HepG2 (cell line): ENCODE results near the gene MYOM1. TPM values are rescaled to one million over a fixed set of nuclear protein-coding genes. Genes with fewer than 3 reads are reported as not detected.

Source experiments
- ARNT2 ChIP-seq: sonication (generic); formaldehyde crosslinking; IDR thresholded peaks from 2 replicates; pipeline ENCODE4 v1.8.0; 2022; ENCODE audit warnings: mild to moderate bottlenecking, low read depth, missing genetic modification reagents, moderate library complexity
- KDM5A ChIP-seq: fragments of 200-600 bp; sonication (generic); IDR thresholded peaks from 2 replicates; pipeline ENCODE4 v1.7.0; 2018; ENCODE audit warnings: antibody characterized with exemption, mild to moderate bottlenecking, low read length, borderline replicate concordance
- MZF1 ChIP-seq: sonication (generic); formaldehyde crosslinking; IDR thresholded peaks from 2 replicates; pipeline ENCODE4 v1.8.1; 2023; ENCODE audit warnings: mild to moderate bottlenecking, missing genetic modification reagents, borderline replicate concordance
- NFIC ChIP-seq: IDR thresholded peaks from 2 replicates; pipeline ENCODE4 v1.6.1; 2012; ENCODE audit warnings: mild to moderate bottlenecking, low read length, inconsistent platforms
- NR2F6 ChIP-seq, 2 experiments: IDR thresholded peaks; 2 replicates each; pipeline ENCODE4 v1.6.1; 2016; ENCODE audit warnings: antibody characterized with exemption in 1 of 2, mild to moderate bottlenecking in 1 of 2
- PBX2 ChIP-seq: IDR thresholded peaks from 2 replicates; pipeline ENCODE4 v1.6.1; 2016; ENCODE audit warnings: control low read depth
- SMC3 ChIP-seq: IDR thresholded peaks from 2 replicates; pipeline ENCODE4 v1.6.1; 2011; ENCODE audit warnings: low read length, improper control_type of control experiment
- SOX13 ChIP-seq, 3 experiments: fragments of 450-650 bp in 1 of 3; sonication (generic) in 1 of 3; formaldehyde crosslinking in 1 of 3; IDR thresholded peaks in 2 of 3; conservative IDR thresholded peaks in 1 of 3; 2 replicates each; pipeline versions ENCODE4 v1.5.0 to v1.6.1; 2016 to 2020; ENCODE audit warnings: antibody characterized with exemption in 1 of 3, mild to moderate bottlenecking in 1 of 3, missing compliant biosample characterization in 1 of 3, missing genetic modification reagents in 1 of 3, moderate library complexity in 1 of 3
- SOX5 ChIP-seq: IDR thresholded peaks from 2 replicates; pipeline ENCODE4 v1.6.1; 2016; ENCODE audit warnings: borderline replicate concordance
- ZNF749 ChIP-seq: sonication (generic); formaldehyde crosslinking; IDR thresholded peaks from 2 replicates; pipeline ENCODE4 v1.8.0; 2022; ENCODE audit warnings: mild to moderate bottlenecking, missing genetic modification reagents, moderate library complexity, borderline replicate concordance
- ZNF768 ChIP-seq: sonication (generic); formaldehyde crosslinking; IDR thresholded peaks from 2 replicates; pipeline ENCODE4 v1.4.0; 2020; ENCODE audit warnings: missing genetic modification reagents
- ZNF777 ChIP-seq: sonication (generic); formaldehyde crosslinking; IDR thresholded peaks from 2 replicates; pipeline ENCODE4 v1.4.0; 2020; ENCODE audit warnings: missing genetic modification reagents
- ZSCAN21 ChIP-seq: sonication (generic); formaldehyde crosslinking; IDR thresholded peaks from 2 replicates; pipeline ENCODE4 v1.8.0; 2022; ENCODE audit warnings: mild to moderate bottlenecking, missing genetic modification reagents, moderate library complexity, borderline replicate concordance
- polyA plus RNA-seq, 8 experiments: library from polyadenylated mRNA; depleted of rRNA in 3 of 8; stranded (reverse) in 7 of 8; unstranded in 1 of 8; fragments of >200 nt; fragmentation: Illumina TruSeq in 4 of 8; extraction: Trizol in 4 of 8; gene quantifications; 2 replicates each; pipeline versions ENCODE4 v1.2.1 to v1.2.3, GENCODE V29; 2011 to 2016; ENCODE audit warnings: low read depth in 4 of 8, missing spikeins in 1 of 8, mixed read lengths in 1 of 8; ENCODE audit not compliant: insufficient read depth in 1 of 8
- total RNA-seq, 5 experiments: library from RNA; depleted of rRNA; stranded (reverse); fragments of >200 nt; fragmentation: Illumina TruSeq; extraction: Trizol; gene quantifications; 2 replicates each; pipeline ENCODE4 v1.2.3, GENCODE V29; 2016; ENCODE audit warnings: low read depth in 1 of 5
- TF ChIP-seq, protein P1 (sequence below): sonication (generic); formaldehyde crosslinking; IDR thresholded peaks from 2 replicates; pipeline ENCODE4 v1.9.0; 2021; ENCODE audit warnings: missing genetic modification reagents, borderline replicate concordance
- TF ChIP-seq, protein P2 (sequence below): sonication (generic); formaldehyde crosslinking; IDR thresholded peaks from 2 replicates; pipeline ENCODE4 v1.4.0; 2020; ENCODE audit warnings: mild to moderate bottlenecking, missing genetic modification reagents
- TF ChIP-seq, protein P3 (sequence below): sonication (generic); formaldehyde crosslinking; IDR thresholded peaks from 2 replicates; pipeline ENCODE4 v1.5.0; 2020; ENCODE audit warnings: missing genetic modification reagents, mild to moderate bottlenecking, borderline replicate concordance

Gene MYOM1
- total and polyA plus RNA-seq, 2 of the 13 experiments (the other 11 are each of a cell fraction or from before 2014, with no cell fraction given): 0.46 to 0.98 TPM

DNA sequence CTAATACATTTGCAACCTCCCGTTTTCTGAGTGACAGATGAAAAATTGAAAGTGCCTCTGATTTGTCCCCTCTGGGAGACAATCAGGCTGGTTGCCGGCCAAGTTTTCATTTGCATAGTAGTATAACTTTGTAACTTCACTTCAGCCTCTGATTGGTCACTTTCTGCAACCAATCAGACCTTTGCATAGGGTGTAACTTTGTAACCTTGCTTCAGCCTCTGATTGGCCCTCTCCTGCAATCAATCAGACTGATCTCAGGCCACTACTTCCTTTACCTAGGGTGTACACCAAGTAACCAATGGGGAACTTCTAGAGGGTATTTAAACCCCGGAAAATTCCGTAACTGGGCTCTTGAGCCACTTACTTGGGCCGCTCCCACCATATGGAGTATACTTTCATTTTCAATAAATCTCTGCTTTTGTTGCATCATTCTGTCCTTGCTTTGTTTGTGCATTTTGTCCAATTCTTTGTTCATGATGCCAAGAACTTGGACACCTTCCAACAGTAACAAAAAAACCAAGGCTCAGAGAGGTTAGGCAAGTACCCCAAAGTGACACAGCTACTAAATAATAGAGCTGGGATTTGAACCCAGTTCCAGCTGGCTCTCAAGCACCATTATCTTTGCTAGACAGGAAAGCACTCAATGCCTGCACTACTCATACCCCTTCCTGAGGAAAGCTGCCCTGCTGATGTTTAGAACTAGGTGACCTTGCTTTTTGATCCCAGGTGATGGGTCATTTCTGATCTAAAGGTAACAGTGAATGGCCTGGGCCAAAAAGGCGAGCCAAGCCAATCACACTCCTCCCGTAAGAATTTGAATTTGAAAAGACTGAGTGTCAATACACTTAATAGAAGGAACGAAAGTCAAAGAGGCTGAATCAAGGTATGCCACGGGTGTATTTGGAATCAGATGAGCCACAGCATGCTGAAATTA, 10.9 kb upstream of the MYOM1 start (continued):
- TF ChIP-seq, protein P1, sequence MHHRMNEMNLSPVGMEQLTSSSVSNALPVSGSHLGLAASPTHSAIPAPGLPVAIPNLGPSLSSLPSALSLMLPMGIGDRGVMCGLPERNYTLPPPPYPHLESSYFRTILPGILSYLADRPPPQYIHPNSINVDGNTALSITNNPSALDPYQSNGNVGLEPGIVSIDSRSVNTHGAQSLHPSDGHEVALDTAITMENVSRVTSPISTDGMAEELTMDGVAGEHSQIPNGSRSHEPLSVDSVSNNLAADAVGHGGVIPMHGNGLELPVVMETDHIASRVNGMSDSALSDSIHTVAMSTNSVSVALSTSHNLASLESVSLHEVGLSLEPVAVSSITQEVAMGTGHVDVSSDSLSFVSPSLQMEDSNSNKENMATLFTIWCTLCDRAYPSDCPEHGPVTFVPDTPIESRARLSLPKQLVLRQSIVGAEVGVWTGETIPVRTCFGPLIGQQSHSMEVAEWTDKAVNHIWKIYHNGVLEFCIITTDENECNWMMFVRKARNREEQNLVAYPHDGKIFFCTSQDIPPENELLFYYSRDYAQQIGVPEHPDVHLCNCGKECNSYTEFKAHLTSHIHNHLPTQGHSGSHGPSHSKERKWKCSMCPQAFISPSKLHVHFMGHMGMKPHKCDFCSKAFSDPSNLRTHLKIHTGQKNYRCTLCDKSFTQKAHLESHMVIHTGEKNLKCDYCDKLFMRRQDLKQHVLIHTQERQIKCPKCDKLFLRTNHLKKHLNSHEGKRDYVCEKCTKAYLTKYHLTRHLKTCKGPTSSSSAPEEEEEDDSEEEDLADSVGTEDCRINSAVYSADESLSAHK (CRISPR knock-in tag): no peak
- TF ChIP-seq KDM5A (no peak), PBX2 (CRISPR knock-in tag) (peak; percentile 39; the same call in 1 of the 2 replicates), SMC3 (no peak), NFIC (no peak), ARNT2 (CRISPR knock-in tag) (no peak), ZSCAN21 (CRISPR knock-in tag) (no peak), ZNF768 (peak; percentile 71; the same call in 1 of the 2 replicates), ZNF749 (CRISPR knock-in tag) (no peak), SOX5 (CRISPR knock-in tag) (no peak), MZF1 (no peak), SOX13 (IDR thresholded peaks at IDR 0.05) (no peak), SOX13 (CRISPR knock-in tag; conservative IDR thresholded peaks at IDR 0.05 in 1 of 2, IDR thresholded peaks at IDR 0.05 in 1 of 2) (no peak), ZNF777 (CRISPR knock-in tag) (no peak), NR2F6 (IDR thresholded peaks at IDR 0.05) (no peak), NR2F6 (CRISPR knock-in tag; IDR thresholded peaks at IDR 0.05) (0 out of 2 replicates have a peak, but pooled peaks have one; percentile 15)
- TF ChIP-seq, protein P2, sequence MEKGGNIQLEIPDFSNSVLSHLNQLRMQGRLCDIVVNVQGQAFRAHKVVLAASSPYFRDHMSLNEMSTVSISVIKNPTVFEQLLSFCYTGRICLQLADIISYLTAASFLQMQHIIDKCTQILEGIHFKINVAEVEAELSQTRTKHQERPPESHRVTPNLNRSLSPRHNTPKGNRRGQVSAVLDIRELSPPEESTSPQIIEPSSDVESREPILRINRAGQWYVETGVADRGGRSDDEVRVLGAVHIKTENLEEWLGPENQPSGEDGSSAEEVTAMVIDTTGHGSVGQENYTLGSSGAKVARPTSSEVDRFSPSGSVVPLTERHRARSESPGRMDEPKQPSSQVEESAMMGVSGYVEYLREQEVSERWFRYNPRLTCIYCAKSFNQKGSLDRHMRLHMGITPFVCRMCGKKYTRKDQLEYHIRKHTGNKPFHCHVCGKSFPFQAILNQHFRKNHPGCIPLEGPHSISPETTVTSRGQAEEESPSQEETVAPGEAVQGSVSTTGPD (CRISPR knock-in tag): no peak
- TF ChIP-seq, protein P3, sequence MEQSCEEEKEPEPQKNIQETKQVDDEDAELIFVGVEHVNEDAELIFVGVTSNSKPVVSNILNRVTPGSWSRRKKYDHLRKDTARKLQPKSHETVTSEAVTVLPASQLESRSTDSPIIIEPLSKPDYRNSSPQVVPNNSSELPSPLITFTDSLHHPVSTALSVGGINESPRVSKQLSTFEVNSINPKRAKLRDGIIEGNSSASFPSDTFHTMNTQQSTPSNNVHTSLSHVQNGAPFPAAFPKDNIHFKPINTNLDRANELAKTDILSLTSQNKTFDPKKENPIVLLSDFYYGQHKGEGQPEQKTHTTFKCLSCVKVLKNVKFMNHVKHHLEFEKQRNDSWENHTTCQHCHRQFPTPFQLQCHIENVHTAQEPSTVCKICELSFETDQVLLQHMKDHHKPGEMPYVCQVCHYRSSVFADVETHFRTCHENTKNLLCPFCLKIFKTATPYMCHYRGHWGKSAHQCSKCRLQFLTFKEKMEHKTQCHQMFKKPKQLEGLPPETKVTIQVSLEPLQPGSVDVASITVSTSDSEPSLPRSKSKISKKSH (CRISPR knock-in tag): no peak
